ENCODE results near the gene KLHL35. TPM values are rescaled to one million over a fixed set of nuclear protein-coding genes. Genes with fewer than 3 reads are reported as not detected.

Gene KLHL35
- total RNA-seq, 4 donors from 2014 or later, result 0.17 to 0.42 (median 0.29) TPM; not detected in 1

- Histone ChIP-seq H3K4me1 (peaks cover 5 to 17% (median 15%) of the 10 kb centered on the region in 4 donors), H3K9me3 (no peaks in the 10 kb centered on the region), H3K4me3 (no peak overlapping the region), H3K27ac (replicated peaks in 1 of 4) (peak overlapping the region in 1 of 4 donors; percentile 30), H3K27me3 (no peaks in the 10 kb centered on the region), H3K36me3 (no peaks in the 10 kb centered on the region)
- WGBS, result 55% methylated on average over 14 of the region's 14 CpGs
- DNase-seq (ENCODE audit: extremely low spot score), result no peak
- TF ChIP-seq CTCF (IDR thresholded peaks at IDR 0.05), result no peak
- no peak for TF ChIP-seq POLR2AphosphoS5 (IDR thresholded peaks at IDR 0.05)
- TF ChIP-seq EP300 (IDR thresholded peaks at IDR 0.05), result no peak
- no peak for TF ChIP-seq POLR2A (IDR thresholded peaks at IDR 0.05; ENCODE audit: low read depth)
- intact Hi-C loops (cut with DNase I), result no loop called here
Measured at GRCh38 chr11:75468534-75469340, 35.7 kb upstream of the KLHL35 start.

- intact Hi-C loops (cut with DNase I), result no loop called here
- WGBS, result 79% methylated on average over 3 of the region's 4 CpGs
- H3K4me1 ChIP-seq, result peaks cover 5 to 17% (median 14%) of the 10 kb centered on the region in 4 donors
- no peak overlapping the region for H3K4me3 ChIP-seq
- H3K36me3 ChIP-seq, result no peaks in the 10 kb centered on the region
- no peak overlapping the region for H3K27ac ChIP-seq (replicated peaks in 1 of 4)
- TF ChIP-seq EP300 (IDR thresholded peaks at IDR 0.05) (no peak), POLR2A (IDR thresholded peaks at IDR 0.05; ENCODE audit: low read depth) (no peak), CTCF (IDR thresholded peaks at IDR 0.05) (no peak), POLR2AphosphoS5 (IDR thresholded peaks at IDR 0.05) (no peak)
- no peaks in the 10 kb centered on the region for H3K27me3 ChIP-seq
- DNase-seq (ENCODE audit: extremely low spot score), result no peak
- no peaks in the 10 kb centered on the region for H3K9me3 ChIP-seq
Measured at GRCh38 chr11:75467881-75468280, 34.9 kb upstream of the KLHL35 start.

- H3K4me1 ChIP-seq, result peaks cover 5 to 17% (median 14%) of the 10 kb centered on the region in 4 donors
- H3K27ac ChIP-seq (replicated peaks in 1 of 4), result no peak overlapping the region
- no peaks in the 10 kb centered on the region for H3K9me3 ChIP-seq
- WGBS, result 92% methylated on average over 4 of the region's 8 CpGs
- TF ChIP-seq POLR2AphosphoS5 (IDR thresholded peaks at IDR 0.05) (no peak), CTCF (IDR thresholded peaks at IDR 0.05) (no peak), POLR2A (IDR thresholded peaks at IDR 0.05; ENCODE audit: low read depth) (no peak), EP300 (IDR thresholded peaks at IDR 0.05) (no peak)
- H3K36me3 ChIP-seq, result no peaks in the 10 kb centered on the region
- H3K4me3 ChIP-seq, result no peak overlapping the region
- H3K27me3 ChIP-seq, result no peaks in the 10 kb centered on the region
- intact Hi-C loops (cut with DNase I), result no loop called here
- DNase-seq (ENCODE audit: extremely low spot score), result no peak
Measured at GRCh38 chr11:75467311-75467710, 34.3 kb upstream of the KLHL35 start.

GRCh38 chr11:75465701-75466531 is 32.9 kb upstream of the KLHL35 start:
- H3K4me1 ChIP-seq, result peaks cover 5 to 17% (median 14%) of the 10 kb centered on the region in 4 donors
- H3K27me3 ChIP-seq, result no peaks in the 10 kb centered on the region
- intact Hi-C loops (cut with DNase I), result no loop called here
- H3K4me3 ChIP-seq, result no peak overlapping the region
- no peak overlapping the region for H3K27ac ChIP-seq (replicated peaks in 1 of 4)
- DNase-seq (ENCODE audit: extremely low spot score), result no peak
- TF ChIP-seq POLR2A (IDR thresholded peaks at IDR 0.05; ENCODE audit: low read depth), result no peak
- no peak for TF ChIP-seq POLR2AphosphoS5 (IDR thresholded peaks at IDR 0.05)
- no peak for TF ChIP-seq EP300 (IDR thresholded peaks at IDR 0.05)
- no peak for TF ChIP-seq CTCF (IDR thresholded peaks at IDR 0.05)
- no peaks in the 10 kb centered on the region for H3K9me3 ChIP-seq
- H3K36me3 ChIP-seq, result no peaks in the 10 kb centered on the region
- WGBS, result 80% methylated on average over 4 of the region's 11 CpGs
